Putamen (tissue), 1 donor: Measurements from ENCODE around the gene NEAT1.

Experiments used
- DNase-seq: peaks from one replicate; pipeline ENCODE4 v3.0.0-alpha.2; 2016; ENCODE audit warnings: low spot score

Gene NEAT1

GRCh38 chr11:65433657-65434056 lies 11.1 kb downstream of the NEAT1 start:
- no peak for DNase-seq

DNA sequence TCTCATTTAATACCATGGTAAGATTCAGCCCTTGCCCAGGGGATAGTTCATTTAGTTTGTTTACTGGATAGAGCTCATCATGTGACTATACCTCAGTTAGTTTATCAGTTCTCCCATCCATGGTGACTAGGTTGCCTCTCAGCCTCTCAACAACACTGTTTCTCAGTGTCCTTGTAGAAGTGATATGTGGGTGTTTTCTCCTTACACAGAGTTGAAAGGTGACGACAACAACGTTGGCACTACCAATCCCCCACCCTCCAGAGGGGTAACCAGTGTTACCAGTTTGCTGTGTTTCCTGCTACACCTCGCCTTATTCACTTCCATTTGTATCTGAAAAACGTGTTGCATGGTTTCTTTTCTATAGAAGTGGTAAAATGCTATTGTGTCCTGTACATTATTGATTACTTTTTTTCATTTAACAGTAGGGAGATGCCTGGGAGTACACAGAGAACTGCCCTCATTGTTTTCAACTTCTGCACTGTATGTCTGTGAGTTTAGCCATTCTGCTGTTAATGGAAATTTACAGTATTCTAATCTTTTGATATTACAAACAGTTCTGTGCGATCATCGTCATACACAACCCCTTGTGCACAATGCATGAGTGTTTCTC lies 11.6 kb downstream of the NEAT1 start:
- no peak for DNase-seq

GRCh38 chr11:65434667-65435410 lies 12.2 kb downstream of the NEAT1 start:
- no peak for DNase-seq

GRCh38 chr11:65435411-65435931 lies 12.9 kb downstream of the NEAT1 start:
- no peak for DNase-seq

- no peak for DNase-seq
These were observed 13.4 kb downstream of the NEAT1 start for GRCh38 chr11:65435981-65436411.

GRCh38 chr11:65436412-65437032 lies 13.9 kb downstream of the NEAT1 start:
- no peak for DNase-seq

GRCh38 chr11:65437436-65438227 lies 15.0 kb downstream of the NEAT1 start:
- DNase-seq, result no peak

DNA sequence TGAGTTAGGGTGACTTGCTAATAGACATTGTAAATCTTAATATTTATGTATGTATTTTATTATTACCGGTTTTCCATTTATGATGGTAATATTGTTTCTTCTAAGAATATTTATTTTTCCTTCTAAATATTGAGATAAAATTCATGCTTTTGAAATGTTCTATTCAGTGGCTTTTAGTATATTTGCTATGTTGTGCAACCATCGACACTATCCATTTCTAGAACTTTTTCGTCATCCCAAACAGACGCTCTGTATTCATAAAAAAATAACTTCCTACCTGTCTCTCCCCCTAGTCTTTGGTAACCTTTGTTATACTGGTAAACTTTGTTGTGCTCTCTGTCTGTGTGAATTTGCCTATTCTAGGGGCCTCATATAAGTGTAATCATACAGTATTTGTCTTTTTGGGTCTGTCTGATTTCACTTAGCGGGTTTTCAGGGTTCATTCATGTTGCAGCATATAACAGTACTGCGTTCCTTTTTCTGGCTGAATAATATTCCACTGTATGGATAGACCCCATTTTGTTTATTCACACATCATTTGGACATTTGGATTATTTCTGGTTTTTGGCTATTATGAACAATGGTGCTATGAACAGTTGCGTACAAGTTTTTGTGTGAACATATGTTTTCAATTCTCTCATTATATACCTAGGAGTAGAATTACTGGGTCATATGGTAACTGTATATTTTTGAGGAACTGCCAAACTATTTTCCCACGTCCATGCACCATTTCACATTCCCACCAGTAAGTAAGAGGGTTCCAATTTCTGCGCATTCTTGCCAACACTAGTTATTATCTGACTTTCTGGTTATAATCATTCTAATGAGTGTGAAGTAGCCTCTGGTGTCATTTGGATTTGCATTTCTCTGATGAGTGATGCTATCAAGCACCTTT lies 15.9 kb downstream of the NEAT1 start:
- no peak for DNase-seq

DNA sequence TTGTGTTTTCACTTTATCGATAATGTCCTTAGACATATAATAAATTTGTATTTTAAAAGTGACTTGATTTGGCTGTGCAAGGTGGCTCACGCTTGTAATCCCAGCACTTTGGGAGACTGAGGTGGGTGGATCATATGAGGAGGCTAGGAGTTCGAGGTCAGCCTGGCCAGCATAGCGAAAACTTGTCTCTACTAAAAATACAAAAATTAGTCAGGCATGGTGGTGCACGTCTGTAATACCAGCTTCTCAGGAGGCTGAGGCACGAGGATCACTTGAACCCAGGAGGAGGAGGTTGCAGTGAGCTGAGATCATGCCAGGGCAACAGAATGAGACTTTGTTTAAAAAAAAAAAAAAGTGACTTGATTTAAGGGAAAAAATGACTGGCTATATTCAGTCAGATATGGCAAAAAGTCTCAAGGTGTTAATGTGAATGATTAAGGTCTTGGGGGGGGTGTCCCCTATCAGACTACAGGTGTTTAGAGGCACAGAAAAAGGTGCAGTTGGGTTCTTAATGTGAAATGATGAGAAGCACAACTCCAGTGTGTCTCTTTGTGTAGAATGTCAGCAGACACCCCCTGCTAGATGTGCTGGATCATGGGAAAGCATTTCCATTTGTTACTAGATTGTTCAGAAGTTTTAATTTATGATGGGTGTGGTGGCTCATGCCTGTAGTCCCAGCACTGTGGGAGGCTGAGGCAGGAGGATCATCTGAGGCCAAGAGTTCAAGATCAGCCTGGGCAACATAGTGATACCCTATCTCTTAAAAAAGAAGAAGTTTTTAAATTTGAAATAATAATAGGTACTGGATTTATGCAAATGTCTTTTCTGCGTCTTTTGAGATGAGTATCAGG lies 17.0 kb downstream of the NEAT1 start:
- DNase-seq, result no peak

GRCh38 chr11:65440831-65441499 lies 18.4 kb downstream of the NEAT1 start:
- DNase-seq, result no peak

DNA sequence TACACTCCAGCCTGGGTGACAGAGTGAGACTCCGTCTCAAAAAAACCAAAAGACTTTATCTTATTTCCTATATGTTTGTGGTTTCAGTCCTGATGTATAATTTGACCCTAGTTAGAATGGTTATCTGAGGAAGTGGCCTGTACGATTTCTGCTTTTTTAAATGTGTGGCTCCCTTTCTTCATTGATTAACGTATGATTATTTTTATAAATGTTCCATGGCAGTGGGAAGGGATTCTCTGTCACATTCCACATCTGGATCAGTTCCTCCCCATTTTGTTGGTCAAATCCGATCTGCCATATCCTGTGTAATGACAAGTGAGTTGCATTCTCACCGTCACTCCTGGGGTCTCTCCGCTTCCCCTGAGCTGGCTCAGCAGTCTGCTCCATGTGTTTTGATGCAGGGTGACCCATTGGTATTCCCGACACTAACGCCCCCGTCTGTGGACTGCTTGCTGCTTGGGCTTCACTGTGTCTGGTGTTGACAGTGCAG lies 20.3 kb downstream of the NEAT1 start:
- no peak for DNase-seq

DNA sequence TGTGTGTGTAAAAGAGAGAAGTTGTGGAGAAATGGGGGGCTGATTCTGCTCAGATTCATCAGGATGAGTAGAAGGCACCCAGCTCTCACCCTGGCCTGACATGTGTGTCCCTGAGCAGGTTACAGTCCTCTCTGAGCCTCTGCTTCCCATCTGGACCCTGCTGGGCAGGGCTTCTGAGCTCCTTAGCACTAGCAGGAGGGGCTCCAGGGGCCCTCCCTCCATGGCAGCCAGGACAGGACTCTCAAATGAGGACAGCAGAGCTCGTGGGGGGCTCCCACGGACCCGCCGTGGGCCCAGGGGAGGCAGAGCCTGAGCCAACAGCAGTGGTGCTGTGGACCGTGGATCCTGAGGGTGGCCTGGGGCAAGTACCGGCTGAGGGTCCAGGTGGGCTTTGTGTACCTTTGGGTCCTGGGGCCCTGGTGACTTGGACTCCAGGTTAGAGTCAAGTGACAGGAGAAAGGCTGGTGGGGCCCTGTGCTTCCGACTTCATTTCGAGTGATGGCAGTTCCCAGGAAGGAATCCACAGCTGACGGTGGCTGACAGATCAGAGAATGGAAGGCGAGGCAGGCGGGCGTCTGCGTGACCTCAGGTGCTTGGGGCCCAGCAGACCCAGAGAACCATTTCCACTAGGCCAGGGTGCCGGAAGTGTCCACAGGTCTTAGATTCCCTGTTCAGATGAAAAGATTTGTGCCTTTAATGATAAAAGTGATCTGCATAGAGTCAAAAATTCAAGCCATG lies 21.9 kb downstream of the NEAT1 start:
- DNase-seq, result no peak

DNA sequence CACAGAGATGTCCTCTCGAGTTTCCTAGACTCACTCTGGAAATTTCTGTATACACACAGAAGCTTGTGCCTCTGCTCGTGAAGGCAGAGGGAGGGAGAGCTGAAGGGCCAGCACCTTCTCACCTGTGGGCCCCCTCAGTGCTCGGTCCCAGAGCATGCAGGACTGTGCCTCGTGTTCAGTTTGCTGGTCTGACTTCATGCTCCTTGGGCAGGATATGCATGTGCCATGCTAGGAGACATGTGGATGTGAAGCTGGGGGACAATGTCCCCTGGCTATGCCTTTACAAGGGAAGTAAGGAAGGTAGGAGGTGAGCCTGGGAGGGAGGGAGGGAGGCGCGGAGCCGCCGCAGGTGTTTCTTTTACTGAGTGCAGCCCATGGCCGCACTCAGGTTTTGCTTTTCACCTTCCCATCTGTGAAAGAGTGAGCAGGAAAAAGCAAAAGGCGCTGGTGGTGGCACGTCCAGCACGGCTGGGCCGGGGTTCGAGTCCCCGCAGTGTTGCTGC lies 22.6 kb downstream of the NEAT1 start:
- no peak for DNase-seq

- DNase-seq, result no peak
These were observed 23.2 kb downstream of the NEAT1 start for GRCh38 chr11:65445604-65446445.

DNA sequence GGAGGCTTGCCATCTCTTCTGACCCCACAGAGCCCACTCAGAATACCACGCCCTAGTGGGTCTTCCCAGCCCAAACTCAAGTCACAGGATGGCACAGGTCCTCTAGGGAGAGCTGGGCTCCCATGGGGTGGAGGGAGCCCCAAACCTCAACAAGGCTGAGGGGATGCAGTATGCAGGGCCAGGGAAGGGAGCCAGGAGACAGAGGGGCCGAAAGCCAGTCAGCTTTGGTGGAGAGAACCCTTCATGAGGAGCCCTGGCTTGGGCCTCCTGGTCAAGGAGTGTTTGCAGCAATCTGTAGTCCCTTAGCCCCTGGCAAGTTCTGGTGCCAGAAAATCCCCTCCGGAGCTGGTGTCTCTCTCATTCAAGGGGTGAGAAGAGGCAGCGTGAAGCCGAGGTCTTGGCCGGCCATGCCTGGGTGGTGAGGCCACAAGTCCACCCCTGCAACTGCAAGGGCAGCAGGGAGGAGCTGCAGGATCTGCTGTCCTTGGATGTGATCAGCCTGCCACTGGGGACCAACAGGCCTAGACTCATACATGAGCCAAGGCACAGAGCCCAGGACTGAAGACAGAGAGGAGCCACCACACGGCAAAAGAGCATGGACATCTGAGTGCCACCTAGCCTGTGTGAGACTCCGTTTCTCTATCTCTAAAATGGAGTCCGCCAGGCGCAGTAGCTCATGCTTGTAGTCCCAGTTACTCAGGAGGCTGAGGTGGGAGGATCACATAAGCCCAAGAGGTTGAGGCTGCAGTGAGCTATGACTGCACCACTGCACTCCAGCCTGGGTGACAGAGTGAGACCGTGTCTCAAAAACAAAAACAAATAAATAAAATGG lies 24.1 kb downstream of the NEAT1 start:
- DNase-seq, result no peak

DNA sequence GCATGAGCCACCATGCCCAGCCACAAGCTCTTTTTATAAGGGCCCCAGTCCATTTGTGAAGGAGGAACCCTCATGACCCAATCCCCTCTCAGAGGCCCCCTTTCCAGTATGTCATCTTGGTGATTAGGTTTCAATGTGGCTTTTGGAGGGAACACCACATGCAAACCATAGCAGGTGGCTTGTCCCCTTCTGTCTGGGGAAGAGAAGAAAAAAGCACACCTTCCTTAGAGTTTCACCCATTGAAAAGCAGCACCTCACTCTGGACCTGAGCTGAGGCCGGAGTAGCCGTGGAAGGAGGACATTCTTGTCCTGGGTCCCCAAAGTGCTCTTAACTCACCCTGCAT lies 25.4 kb downstream of the NEAT1 start:
- DNase-seq, result no peak
